ENCODE data around the gene ALDH16A1. TPM values are rescaled to one million over a fixed set of nuclear protein-coding genes. Genes with fewer than 3 reads are reported as not detected.

ALDH16A1 gene
- total RNA-seq, 1 experiment from 2014 or later = 34.2 TPM

DNA sequence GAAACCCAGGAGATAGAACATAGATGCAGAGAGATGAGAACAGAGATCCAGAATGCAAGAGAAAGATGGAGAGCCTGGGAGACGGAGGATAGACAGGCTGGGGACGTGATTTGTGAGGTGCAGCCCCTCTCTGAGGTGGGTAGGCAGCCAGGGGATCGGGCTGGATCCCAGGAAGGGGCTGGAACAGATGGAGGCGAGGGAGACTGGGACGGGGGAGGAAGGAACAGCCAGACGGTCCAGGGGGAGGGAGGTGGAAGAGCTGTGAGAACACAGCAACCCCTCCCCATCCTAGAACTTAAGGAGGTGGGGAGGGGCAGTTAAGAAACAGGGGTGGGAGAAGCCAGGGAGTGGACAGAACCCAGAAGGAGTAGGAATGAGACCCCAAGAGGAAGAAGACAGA is 14.8 kb upstream of the ALDH16A1 start:
- Mint-ChIP-seq H3K4me3 (ENCODE audit: unreplicated experiment) (no peak overlapping the region), H3K27ac (ENCODE audit: low read depth, unreplicated experiment) (no peak overlapping the region), H3K27me3 (ENCODE audit: insufficient read depth, unreplicated experiment) (peaks cover 67% of the 10 kb centered on the region), H3K36me3 (ENCODE audit: insufficient read depth, unreplicated experiment) (no peaks in the 10 kb centered on the region), H3K9me3 (ENCODE audit: unreplicated experiment) (no peaks in the 10 kb centered on the region), H3K4me1 (ENCODE audit: insufficient read depth, unreplicated experiment) (peaks cover 19% of the 10 kb centered on the region)
- BruUV-seq (replicated peaks) = no TSS peak
- no peak for DNase-seq (ENCODE audit: unreplicated experiment)
- ChIA-PET CTCF (no interaction called here), POLR2A (no interaction called here)
- TF ChIP-seq, protein P1, sequence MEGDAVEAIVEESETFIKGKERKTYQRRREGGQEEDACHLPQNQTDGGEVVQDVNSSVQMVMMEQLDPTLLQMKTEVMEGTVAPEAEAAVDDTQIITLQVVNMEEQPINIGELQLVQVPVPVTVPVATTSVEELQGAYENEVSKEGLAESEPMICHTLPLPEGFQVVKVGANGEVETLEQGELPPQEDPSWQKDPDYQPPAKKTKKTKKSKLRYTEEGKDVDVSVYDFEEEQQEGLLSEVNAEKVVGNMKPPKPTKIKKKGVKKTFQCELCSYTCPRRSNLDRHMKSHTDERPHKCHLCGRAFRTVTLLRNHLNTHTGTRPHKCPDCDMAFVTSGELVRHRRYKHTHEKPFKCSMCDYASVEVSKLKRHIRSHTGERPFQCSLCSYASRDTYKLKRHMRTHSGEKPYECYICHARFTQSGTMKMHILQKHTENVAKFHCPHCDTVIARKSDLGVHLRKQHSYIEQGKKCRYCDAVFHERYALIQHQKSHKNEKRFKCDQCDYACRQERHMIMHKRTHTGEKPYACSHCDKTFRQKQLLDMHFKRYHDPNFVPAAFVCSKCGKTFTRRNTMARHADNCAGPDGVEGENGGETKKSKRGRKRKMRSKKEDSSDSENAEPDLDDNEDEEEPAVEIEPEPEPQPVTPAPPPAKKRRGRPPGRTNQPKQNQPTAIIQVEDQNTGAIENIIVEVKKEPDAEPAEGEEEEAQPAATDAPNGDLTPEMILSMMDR (IDR thresholded peaks at IDR 0.05; ENCODE audit: unreplicated experiment) = no peak
- intact Hi-C loops (cut with micrococcal nuclease) = no loop called here

DNA sequence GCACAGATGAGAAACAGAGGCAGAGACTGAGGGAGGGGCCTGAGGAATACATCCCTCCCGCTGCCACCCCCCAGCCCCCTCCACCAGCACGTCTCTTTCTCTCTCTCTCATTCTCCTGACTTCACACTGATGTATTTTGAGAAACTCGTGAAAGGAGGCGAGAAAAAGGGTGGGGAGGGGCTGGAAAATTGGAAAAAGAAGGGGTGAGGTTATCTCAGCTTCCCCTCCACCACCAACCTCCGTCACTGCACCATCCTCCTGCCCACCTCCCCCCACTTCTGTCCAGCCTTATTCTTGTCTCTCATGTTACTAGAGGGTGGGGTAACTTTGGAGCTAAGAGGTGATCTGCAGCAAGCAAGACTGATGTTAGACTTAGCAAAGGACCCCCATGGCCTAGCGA is 13.2 kb upstream of the ALDH16A1 start:
- Mint-ChIP-seq H3K4me1 (ENCODE audit: insufficient read depth, unreplicated experiment) (peaks cover 28% of the 10 kb centered on the region), H3K4me3 (ENCODE audit: unreplicated experiment) (no peak overlapping the region), H3K9me3 (ENCODE audit: unreplicated experiment) (no peaks in the 10 kb centered on the region), H3K27ac (ENCODE audit: low read depth, unreplicated experiment) (no peak overlapping the region), H3K36me3 (ENCODE audit: insufficient read depth, unreplicated experiment) (no peaks in the 10 kb centered on the region), H3K27me3 (ENCODE audit: insufficient read depth, unreplicated experiment) (peaks cover 67% of the 10 kb centered on the region)
- no TSS peak for BruUV-seq (replicated peaks)
- CTCF ChIA-PET = interaction anchor here (0.8 to 1.9 kb wide), 2 partner anchors 15 to 49 kb away, joined by 3 to 6 read pairs; partner anchors contain the start of gene GFY
- no peak for DNase-seq (ENCODE audit: unreplicated experiment)
- TF ChIP-seq, protein P1 (IDR thresholded peaks at IDR 0.05; ENCODE audit: unreplicated experiment) = no peak
- intact Hi-C loops (cut with micrococcal nuclease) = no loop called here
- POLR2A ChIA-PET = interaction anchor here (0.5 to 0.7 kb wide), 2 partner anchors 429 to 775 kb away, joined by 3 to 4 read pairs; no protein-coding TSS in a partner anchor

DNA sequence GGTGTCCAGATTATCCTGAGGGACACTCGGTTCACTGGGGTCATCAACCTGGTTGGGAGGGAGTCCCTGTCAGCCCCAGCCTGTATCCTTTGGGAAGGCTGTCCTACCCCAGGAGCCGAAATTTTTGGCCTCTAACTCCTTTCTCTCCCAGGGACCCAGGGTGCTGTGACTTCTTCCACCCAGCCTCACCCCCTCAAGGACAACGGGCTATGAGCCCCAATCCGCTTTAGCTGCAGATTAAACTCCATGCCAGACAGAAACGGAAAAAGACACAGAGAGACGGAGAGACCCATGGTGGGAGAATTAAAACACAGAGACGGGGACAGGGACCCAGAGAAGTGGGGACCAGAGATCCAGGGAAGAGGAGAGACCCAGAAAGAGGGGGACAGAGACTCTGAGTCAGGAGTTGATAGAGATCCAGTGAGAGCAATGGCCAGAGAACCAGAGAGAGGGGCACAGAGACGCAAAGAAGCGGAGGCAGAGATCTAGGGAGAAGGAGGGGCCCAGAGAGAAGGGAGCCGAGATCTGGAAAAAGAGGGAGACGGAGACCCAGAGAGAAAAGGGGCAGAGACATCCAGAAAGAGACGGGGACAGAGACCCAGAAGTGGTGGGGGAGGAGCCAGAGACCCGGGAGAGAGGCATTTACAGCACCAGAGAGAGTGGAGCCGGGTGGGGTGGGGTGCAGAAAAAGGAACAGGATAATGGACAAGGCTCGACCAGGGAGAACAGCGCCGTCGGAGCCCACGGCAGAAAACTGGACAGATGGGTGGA is 12.4 kb upstream of the ALDH16A1 start:
- intact Hi-C loops (cut with micrococcal nuclease) = no loop called here
- H3K4me1 Mint-ChIP-seq (ENCODE audit: insufficient read depth, unreplicated experiment) = peaks cover 28% of the 10 kb centered on the region
- H3K27ac Mint-ChIP-seq (ENCODE audit: low read depth, unreplicated experiment) = no peak overlapping the region
- POLR2A ChIA-PET = interaction anchor here (0.5 to 0.7 kb wide), 2 partner anchors 429 to 776 kb away, joined by 3 to 4 read pairs; no protein-coding TSS in a partner anchor
- H3K4me3 Mint-ChIP-seq (ENCODE audit: unreplicated experiment) = peak overlapping the region; percentile 63
- TF ChIP-seq, protein P1 (IDR thresholded peaks at IDR 0.05; ENCODE audit: unreplicated experiment) = no peak
- no peak for DNase-seq (ENCODE audit: unreplicated experiment)
- no TSS peak for BruUV-seq (replicated peaks)
- CTCF ChIA-PET = interaction anchor here (0.8 to 1.9 kb wide), 2 partner anchors 16 to 49 kb away, joined by 3 to 6 read pairs; partner anchors contain the start of gene GFY
- peaks cover 67% of the 10 kb centered on the region for H3K27me3 Mint-ChIP-seq (ENCODE audit: insufficient read depth, unreplicated experiment)
- H3K9me3 Mint-ChIP-seq (ENCODE audit: unreplicated experiment) = no peaks in the 10 kb centered on the region
- H3K36me3 Mint-ChIP-seq (ENCODE audit: insufficient read depth, unreplicated experiment) = no peaks in the 10 kb centered on the region

DNA sequence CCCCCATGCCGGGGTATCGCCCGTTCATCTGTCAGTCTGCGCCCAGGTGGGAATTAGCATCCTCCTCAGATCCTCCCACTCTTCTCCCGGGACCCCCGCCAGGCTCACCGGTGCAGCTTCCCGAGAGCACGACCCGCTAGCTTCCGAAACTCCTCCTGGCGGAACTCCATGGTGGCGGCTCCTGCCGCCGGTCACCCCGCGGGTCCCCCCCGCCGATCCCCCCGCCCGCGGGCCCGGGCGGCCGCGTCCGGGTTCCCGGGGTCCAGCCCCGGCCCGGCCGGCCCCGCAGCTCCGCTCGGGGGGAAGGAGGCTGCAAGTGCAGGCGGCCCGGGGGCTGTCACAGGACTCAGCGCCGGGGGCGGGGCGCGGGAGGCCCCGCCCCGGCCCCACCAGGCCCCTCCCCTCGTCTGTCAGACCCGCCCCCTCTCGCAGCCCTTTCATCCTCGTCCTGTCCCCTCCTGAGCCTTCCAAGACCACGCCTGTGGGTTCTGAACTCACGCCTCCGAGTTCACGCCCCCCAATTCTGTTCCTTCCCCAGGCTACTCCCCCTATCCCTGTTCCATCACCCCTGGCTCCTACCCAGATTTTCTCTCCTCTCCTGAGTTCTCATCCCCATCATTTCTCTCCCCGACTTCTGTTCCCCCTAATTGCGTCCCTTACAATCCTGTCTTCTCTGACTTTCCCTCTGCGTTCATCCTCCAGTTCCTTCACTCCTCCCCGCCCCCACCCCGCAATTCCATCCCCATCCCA is 11.6 kb upstream of the ALDH16A1 start, which contains the start of gene SLC17A7:
SLC17A7 (minus strand) TSS at position 318 of the 750 bp plus-strand sequence; CDS start at position 170, 148 bp downstream.
- peaks cover 66% of the 10 kb centered on the region for H3K27me3 Mint-ChIP-seq (ENCODE audit: insufficient read depth, unreplicated experiment)
- TF ChIP-seq, protein P1 (IDR thresholded peaks at IDR 0.05; ENCODE audit: unreplicated experiment) = no peak
- POLR2A ChIA-PET = interaction anchor here (0.6 to 1.9 kb wide), 2 partner anchors 7 to 11 kb away, joined by 3 to 6 read pairs; partner anchors contain the start of gene PIH1D1

More for the DNA sequence above, 11.6 kb upstream of the ALDH16A1 start, which contains the start of gene SLC17A7:
- intact Hi-C loops (cut with micrococcal nuclease) = no loop called here
- no peak for DNase-seq (ENCODE audit: unreplicated experiment)
- no peak within 1 kb of the TSS for H3K27ac Mint-ChIP-seq (ENCODE audit: low read depth, unreplicated experiment)
- H3K4me3 Mint-ChIP-seq (ENCODE audit: unreplicated experiment) = peak within 1 kb of the TSS; percentile 75
- H3K4me1 Mint-ChIP-seq (ENCODE audit: insufficient read depth, unreplicated experiment) = peaks cover 28% of the 10 kb centered on the region
- CTCF ChIA-PET = interaction anchor here (0.7 to 2.3 kb wide), 4 partner anchors 49 to 215 kb away, joined by 4 to 30 read pairs (median 6); no protein-coding TSS in a partner anchor
- no peaks in the 10 kb centered on the region for H3K36me3 Mint-ChIP-seq (ENCODE audit: insufficient read depth, unreplicated experiment)
- H3K9me3 Mint-ChIP-seq (ENCODE audit: unreplicated experiment) = no peaks in the 10 kb centered on the region
- BruUV-seq (replicated peaks) = no TSS peak
